ENCODE data around the gene DNLZ.
A peak's percentile ranks its signal among the peaks of the same experiment; 100 is the strongest.

The DNLZ gene

GRCh38 chr9:136398286-136398685 is 34.7 kb upstream of the DNLZ start:
- Histone ChIP-seq H3K4me3 (replicated peaks; ENCODE audit: low read depth, low read length) (peak overlapping the region; percentile 90), H3K27me3 (replicated peaks; ENCODE audit: control insufficient read depth, insufficient read depth, low read length) (no peaks in the 10 kb centered on the region), H3K36me3 (ENCODE audit: control insufficient read depth, insufficient read depth, low read length) (peaks cover 36% of the 10 kb centered on the region)
- no peak for TF ChIP-seq CTCF (IDR thresholded peaks at IDR 0.05; ENCODE audit: insufficient read depth, low read length, poor library complexity, severe bottlenecking)
- no peak for DNase-seq (ENCODE audit: extremely low read depth, insufficient read length)

GRCh38 chr9:136397643-136398042 is 34.1 kb upstream of the DNLZ start:
- Histone ChIP-seq H3K4me3 (replicated peaks; ENCODE audit: low read depth, low read length) (no peak overlapping the region), H3K36me3 (ENCODE audit: control insufficient read depth, insufficient read depth, low read length) (peaks cover 43% of the 10 kb centered on the region), H3K27me3 (replicated peaks; ENCODE audit: control insufficient read depth, insufficient read depth, low read length) (no peaks in the 10 kb centered on the region)
- no peak for DNase-seq (ENCODE audit: extremely low read depth, insufficient read length)
- no peak for TF ChIP-seq CTCF (IDR thresholded peaks at IDR 0.05; ENCODE audit: insufficient read depth, low read length, poor library complexity, severe bottlenecking)

- DNase-seq (ENCODE audit: extremely low read depth, insufficient read length), result no peak
- peaks cover 51% of the 10 kb centered on the region for H3K36me3 ChIP-seq (ENCODE audit: control insufficient read depth, insufficient read depth, low read length)
- H3K27me3 ChIP-seq (replicated peaks; ENCODE audit: control insufficient read depth, insufficient read depth, low read length), result no peaks in the 10 kb centered on the region
- no peak overlapping the region for H3K4me3 ChIP-seq (replicated peaks; ENCODE audit: low read depth, low read length)
- TF ChIP-seq CTCF (IDR thresholded peaks at IDR 0.05; ENCODE audit: insufficient read depth, low read length, poor library complexity, severe bottlenecking), result no peak
Observed at GRCh38 chr9:136396219-136396515, 32.6 kb upstream of the DNLZ start.

- Histone ChIP-seq H3K27me3 (replicated peaks; ENCODE audit: control insufficient read depth, insufficient read depth, low read length) (no peaks in the 10 kb centered on the region), H3K36me3 (ENCODE audit: control insufficient read depth, insufficient read depth, low read length) (peaks cover 51% of the 10 kb centered on the region), H3K4me3 (replicated peaks; ENCODE audit: low read depth, low read length) (no peak overlapping the region)
- no peak for TF ChIP-seq CTCF (IDR thresholded peaks at IDR 0.05; ENCODE audit: insufficient read depth, low read length, poor library complexity, severe bottlenecking)
- no peak for DNase-seq (ENCODE audit: extremely low read depth, insufficient read length)
Observed at GRCh38 chr9:136395345-136396218, 32.0 kb upstream of the DNLZ start.

GRCh38 chr9:136395020-136395340 is 31.4 kb upstream of the DNLZ start:
- DNase-seq (ENCODE audit: extremely low read depth, insufficient read length), result no peak
- no peak for TF ChIP-seq CTCF (IDR thresholded peaks at IDR 0.05; ENCODE audit: insufficient read depth, low read length, poor library complexity, severe bottlenecking)
- H3K27me3 ChIP-seq (replicated peaks; ENCODE audit: control insufficient read depth, insufficient read depth, low read length), result no peaks in the 10 kb centered on the region
- H3K4me3 ChIP-seq (replicated peaks; ENCODE audit: low read depth, low read length), result no peak overlapping the region
- peaks cover 51% of the 10 kb centered on the region for H3K36me3 ChIP-seq (ENCODE audit: control insufficient read depth, insufficient read depth, low read length)

All from GM06990 (cell line).